WI38 (cell line): ENCODE results near the gene VIL1.

Experiments
- H3K4me3 ChIP-seq: 2 replicates; pipeline ENCODE4 v1.5.1; 2011; ENCODE audit warnings: low read depth, mild to moderate bottlenecking, control low read depth, low read length
- TF ChIP-seq, protein P1 (sequence below): IDR thresholded peaks from 2 replicates; pipeline ENCODE4 v1.5.1; 2012; ENCODE audit warnings: low read depth, mild to moderate bottlenecking, control low read depth, low read length

Gene VIL1

DNA sequence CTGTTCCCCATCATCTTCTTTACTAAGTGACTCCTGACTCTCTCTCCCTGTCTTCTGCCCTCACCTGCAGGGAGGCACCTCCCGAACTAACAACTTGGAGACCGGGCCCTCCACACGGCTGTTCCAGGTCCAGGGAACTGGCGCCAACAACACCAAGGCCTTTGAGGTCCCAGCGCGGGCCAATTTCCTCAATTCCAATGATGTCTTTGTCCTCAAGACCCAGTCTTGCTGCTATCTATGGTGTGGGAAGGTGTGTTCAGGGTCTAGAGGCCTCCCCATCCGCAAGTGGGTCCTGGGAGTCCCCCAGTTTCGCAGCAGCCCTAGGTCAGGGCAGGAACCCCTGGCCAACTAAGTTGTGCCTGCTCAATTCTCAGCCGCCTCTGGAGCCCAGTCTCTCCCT is 15.5 kb downstream of the VIL1 start:
- TF ChIP-seq, protein P1, sequence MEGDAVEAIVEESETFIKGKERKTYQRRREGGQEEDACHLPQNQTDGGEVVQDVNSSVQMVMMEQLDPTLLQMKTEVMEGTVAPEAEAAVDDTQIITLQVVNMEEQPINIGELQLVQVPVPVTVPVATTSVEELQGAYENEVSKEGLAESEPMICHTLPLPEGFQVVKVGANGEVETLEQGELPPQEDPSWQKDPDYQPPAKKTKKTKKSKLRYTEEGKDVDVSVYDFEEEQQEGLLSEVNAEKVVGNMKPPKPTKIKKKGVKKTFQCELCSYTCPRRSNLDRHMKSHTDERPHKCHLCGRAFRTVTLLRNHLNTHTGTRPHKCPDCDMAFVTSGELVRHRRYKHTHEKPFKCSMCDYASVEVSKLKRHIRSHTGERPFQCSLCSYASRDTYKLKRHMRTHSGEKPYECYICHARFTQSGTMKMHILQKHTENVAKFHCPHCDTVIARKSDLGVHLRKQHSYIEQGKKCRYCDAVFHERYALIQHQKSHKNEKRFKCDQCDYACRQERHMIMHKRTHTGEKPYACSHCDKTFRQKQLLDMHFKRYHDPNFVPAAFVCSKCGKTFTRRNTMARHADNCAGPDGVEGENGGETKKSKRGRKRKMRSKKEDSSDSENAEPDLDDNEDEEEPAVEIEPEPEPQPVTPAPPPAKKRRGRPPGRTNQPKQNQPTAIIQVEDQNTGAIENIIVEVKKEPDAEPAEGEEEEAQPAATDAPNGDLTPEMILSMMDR = no peak
- H3K4me3 ChIP-seq = no peak overlapping the region

DNA sequence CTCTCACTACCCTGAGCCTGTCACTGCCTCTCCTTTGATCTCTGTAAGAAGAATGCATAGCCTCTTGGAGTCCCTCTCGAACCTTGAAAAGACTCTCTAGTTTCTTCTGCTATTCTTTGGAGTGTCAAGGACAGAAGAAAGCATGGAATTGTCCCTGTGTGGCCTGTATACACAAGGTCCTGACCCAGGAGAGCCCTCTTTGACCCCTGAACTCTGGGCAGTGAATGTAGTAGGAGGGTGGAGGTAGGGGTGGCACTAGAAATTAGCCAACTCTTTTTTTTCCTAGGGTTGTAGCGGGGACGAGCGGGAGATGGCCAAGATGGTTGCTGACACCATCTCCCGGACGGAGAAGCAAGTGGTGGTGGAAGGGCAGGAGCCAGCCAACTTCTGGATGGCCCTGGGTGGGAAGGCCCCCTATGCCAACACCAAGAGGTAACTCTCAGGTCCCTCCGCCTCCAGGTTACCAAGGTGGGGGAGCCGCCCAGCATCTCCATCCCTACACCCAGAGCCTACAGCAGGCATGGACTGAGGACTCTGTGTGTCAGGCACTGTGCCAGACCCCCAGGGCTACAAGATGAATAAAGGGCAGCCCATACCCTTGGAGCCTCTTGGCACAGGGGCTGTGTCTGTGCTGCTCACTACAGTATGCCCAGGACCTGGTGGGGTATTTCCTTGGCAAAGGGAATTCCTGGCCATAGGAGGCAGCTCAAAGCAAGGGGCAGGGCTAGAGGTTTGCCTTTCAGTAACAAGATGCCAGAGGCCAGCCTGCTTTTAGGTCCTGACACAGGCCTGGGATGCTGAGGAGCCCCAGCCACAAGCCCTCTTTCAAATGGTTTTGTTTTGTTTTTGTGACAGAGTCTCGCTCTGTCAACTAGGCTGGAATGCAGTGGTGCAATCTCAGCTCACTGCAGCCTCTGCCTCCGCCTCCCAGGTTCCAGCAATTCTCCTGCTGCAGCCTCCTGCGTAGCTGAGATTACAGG is 16.4 kb downstream of the VIL1 start:
- TF ChIP-seq, protein P1 = no peak
- no peak overlapping the region for H3K4me3 ChIP-seq

GRCh38 chr2:218436992-218437391 is 18.1 kb downstream of the VIL1 start:
- TF ChIP-seq, protein P1 = no peak
- H3K4me3 ChIP-seq = no peak overlapping the region

GRCh38 chr2:218437969-218438368 is 19.0 kb downstream of the VIL1 start:
- TF ChIP-seq, protein P1 = no peak
- H3K4me3 ChIP-seq = no peak overlapping the region

DNA sequence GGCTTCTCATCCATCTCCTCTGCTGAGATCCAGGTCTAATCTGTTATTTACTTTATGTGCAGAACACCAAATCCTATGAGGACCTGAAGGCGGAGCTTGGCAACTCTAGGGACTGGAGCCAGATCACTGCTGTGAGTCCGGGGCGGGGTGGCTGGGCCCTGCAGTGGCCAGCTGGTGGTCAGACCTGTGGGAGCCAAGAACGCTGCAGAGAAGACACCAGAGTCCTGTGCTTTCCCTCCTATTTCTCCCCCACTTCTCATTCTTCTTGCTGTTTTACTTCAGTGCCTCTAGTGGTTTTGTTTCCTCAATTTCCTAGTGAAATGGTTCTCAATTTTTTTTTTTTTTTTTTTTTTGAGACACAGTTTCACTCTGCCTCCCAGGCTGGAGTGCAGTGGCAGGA is 19.7 kb downstream of the VIL1 start:
- TF ChIP-seq, protein P1 = no peak
- H3K4me3 ChIP-seq = no peak overlapping the region

DNA sequence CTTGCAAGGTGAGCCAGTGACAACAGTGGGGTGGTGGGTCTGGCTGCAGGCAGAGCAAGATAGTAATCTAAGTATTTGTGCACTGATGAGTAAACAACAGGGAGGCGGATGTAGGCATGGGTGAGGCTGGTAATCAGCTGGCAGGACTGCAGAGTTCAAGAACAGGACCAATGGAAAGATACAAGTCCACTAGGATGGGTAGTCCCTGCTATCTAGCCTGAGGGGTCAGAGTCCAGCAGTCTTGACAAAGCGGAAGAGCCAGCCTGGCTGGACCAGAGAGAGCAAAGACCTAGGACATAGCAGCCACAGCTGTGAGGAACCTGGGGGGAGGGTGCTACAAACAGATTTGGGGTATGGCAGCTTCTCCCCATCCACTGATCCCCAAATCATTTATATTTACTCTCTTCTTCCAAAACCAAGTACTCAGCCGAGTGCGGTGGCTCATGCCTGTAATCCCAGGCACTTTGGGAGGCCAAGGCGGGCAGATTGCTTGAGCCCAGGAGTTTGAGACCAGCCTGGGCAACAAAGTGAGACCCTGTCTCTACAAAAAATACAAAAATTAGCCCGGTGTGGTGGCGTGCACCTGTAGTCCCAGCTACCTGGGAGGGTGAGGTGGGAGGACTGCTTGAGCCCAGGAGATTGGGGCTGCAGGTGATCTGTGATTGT is 25.9 kb downstream of the VIL1 start:
- H3K4me3 ChIP-seq = no peak overlapping the region
- TF ChIP-seq, protein P1 = no peak

DNA sequence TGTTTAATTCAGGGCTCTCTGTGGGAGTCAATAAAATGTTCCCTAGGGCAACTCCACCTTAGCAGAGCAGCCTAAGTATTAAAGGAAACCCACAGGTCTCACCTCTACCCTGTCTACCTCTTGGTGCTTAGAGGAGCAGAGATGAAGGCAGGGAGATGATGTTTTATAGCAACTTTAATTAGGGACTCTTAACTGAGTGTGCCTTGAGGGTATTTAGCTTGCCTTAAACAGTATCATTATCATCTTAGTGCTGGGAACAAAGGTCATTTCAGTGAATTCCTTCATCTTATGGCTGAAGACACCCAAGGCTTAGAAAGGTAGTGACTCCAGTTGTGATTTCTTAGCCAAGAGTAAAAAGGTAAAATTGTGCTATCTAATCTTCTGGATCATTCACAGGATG is 26.7 kb downstream of the VIL1 start:
- TF ChIP-seq, protein P1 = no peak
- H3K4me3 ChIP-seq = no peak overlapping the region
